ENCODE results near the gene DNAJB1. TPM values are rescaled to one million over a fixed set of nuclear protein-coding genes. Genes with fewer than 3 reads are reported as not detected.
"Not testable (repeated sequence)": the region's sequence is repeated elsewhere in the genome, so short reads cannot be mapped to it uniquely, and the experiment has no call there.

DNAJB1 gene
- total and polyA plus RNA-seq, 2 of the 4 experiments (the other 2 are of a cell fraction), result 88.2 to 95.4 TPM

GRCh38 chr19:14553042-14553938, 35.1 kb upstream of the DNAJB1 start:
- no TSS peak for BruUV-seq (replicated peaks)
- DNase-seq (no peak), ATAC-seq (ENCODE audit: low read depth) (no peak)
- ChIA-PET CTCF (no interaction called here), POLR2A (ENCODE audit: unreplicated experiment) (no interaction called here)
- Histone ChIP-seq H3K4me2 (ENCODE audit: low read depth, low read length) (no peak overlapping the region), H4K5ac (ENCODE audit: low read depth, low read length) (no peak overlapping the region), H2AK5ac (ENCODE audit: low read depth, low read length) (no peak overlapping the region), H4K20me1 (ENCODE audit: insufficient read depth, low read length) (peaks cover 10% of the 10 kb centered on the region), H3K56ac (ENCODE audit: extremely low read depth, insufficient read depth, low read length) (no peak overlapping the region), H2BK120ac (ENCODE audit: low read depth, low read length) (no peak overlapping the region), H3K4me3 (ENCODE audit: insufficient read depth, low read depth, low read length) (no peak overlapping the region), H3K9me3 (ENCODE audit: control insufficient read depth, insufficient read depth, low read length) (no peaks in the 10 kb centered on the region), H4K91ac (ENCODE audit: insufficient read depth, low read depth, low read length) (no peak overlapping the region), H3K9ac (ENCODE audit: low read depth, low read length) (no peak overlapping the region), H4K8ac (ENCODE audit: low read depth in 2 of 2, low read length in 2 of 2) (no peak overlapping the region), H2BK15ac (ENCODE audit: low read depth, low read length) (no peak overlapping the region), H3K79me1 (ENCODE audit: low read depth in 1 of 2, low read length in 2 of 2) (peaks cover 7 to 41% of the 10 kb centered on the region in 2 experiments), H2AK9ac (replicated peaks; ENCODE audit: low read depth, low read length, poor library complexity) (no peak overlapping the region), H3K27me3 (ENCODE audit: control insufficient read depth, insufficient read depth, low read length) (no peaks in the 10 kb centered on the region), H3K14ac (replicated peaks; ENCODE audit: low read depth, low read length) (no peak overlapping the region), H3K23ac (ENCODE audit: low read depth, low read length) (no peak overlapping the region), H3K27ac (ENCODE audit: insufficient read depth, low read length) (no peak overlapping the region), H3K36me3 (ENCODE audit: control insufficient read depth, insufficient read depth, low read length) (no peaks in the 10 kb centered on the region), H3K9me1 (ENCODE audit: insufficient read depth, low read length) (peaks cover 7% of the 10 kb centered on the region), H3K18ac (ENCODE audit: low read depth, low read length) (no peak overlapping the region), H2AFZ (replicated peaks; ENCODE audit: low read length, poor library complexity) (no peak overlapping the region), H3K4ac (ENCODE audit: low read depth, low read length) (no peak overlapping the region), H3K4me1 (ENCODE audit: control insufficient read depth, insufficient read depth, low read length) (peaks cover 6% of the 10 kb centered on the region; the same call in 1 of the 2 replicates), H2BK5ac (ENCODE audit: low read depth, low read length, poor library complexity, severe bottlenecking) (no peak overlapping the region), H2BK20ac (ENCODE audit: low read depth, low read length) (no peak overlapping the region)
- TF ChIP-seq FOS (IDR thresholded peaks at IDR 0.05; ENCODE audit: low read depth, low read length), result no peak
- no peak for TF ChIP-seq MAFK (IDR thresholded peaks at IDR 0.05; ENCODE audit: low read depth, low read length)
- TF ChIP-seq USF2 (IDR thresholded peaks at IDR 0.05; ENCODE audit: low read depth, low read length), result no peak
- no peak for TF ChIP-seq BHLHE40 (IDR thresholded peaks at IDR 0.05; ENCODE audit: low read depth, low read length)
- no peak for TF ChIP-seq RCOR1 (IDR thresholded peaks at IDR 0.05; ENCODE audit: insufficient replicate concordance, low read length)
- no peak for TF ChIP-seq CHD1 (IDR thresholded peaks at IDR 0.05; ENCODE audit: low read depth, low read length)
- in situ Hi-C loops (cut with MboI; ENCODE audit: low sequenced_read_pairs) (loop anchor here (25.0 kb wide), 1 partner anchor 884 kb away; the partner anchor contains the start of gene WIZ), intact Hi-C loops (cut with micrococcal nuclease) (no loop called here), dilution Hi-C loops (cut with HindIII; ENCODE audit: low sequenced_read_pairs, unreplicated experiment) (no loop called here)
- 95% methylated on average over 28 of the region's 35 CpGs; no CpG with 5 or more reads in 1 of the 2 experiments for WGBS, 2 experiments (ENCODE audit: extremely low coverage in 2 of 2, insufficient read length in 1 of 2)

GRCh38 chr19:14552006-14552360, 33.8 kb upstream of the DNAJB1 start:
- ATAC-seq (ENCODE audit: low read depth); H2BK5ac ChIP-seq (ENCODE audit: low read depth, low read length, poor library complexity, severe bottlenecking); H3K9me1 ChIP-seq (ENCODE audit: insufficient read depth, low read length); H2AK5ac ChIP-seq (ENCODE audit: low read depth, low read length); H3K18ac ChIP-seq (ENCODE audit: low read depth, low read length); H4K5ac ChIP-seq (ENCODE audit: low read depth, low read length); H3K9me3 ChIP-seq (ENCODE audit: control insufficient read depth, insufficient read depth, low read length); H3K4me1 ChIP-seq (ENCODE audit: control insufficient read depth, insufficient read depth, low read length); H2BK120ac ChIP-seq (ENCODE audit: low read depth, low read length); H2AK9ac ChIP-seq (replicated peaks; ENCODE audit: low read depth, low read length, poor library complexity); DNase-seq; H3K36me3 ChIP-seq (ENCODE audit: control insufficient read depth, insufficient read depth, low read length); CTCF ChIA-PET; H3K4me2 ChIP-seq (ENCODE audit: low read depth, low read length); H3K27me3 ChIP-seq (ENCODE audit: control insufficient read depth, insufficient read depth, low read length); H2BK15ac ChIP-seq (ENCODE audit: low read depth, low read length); H3K4me3 ChIP-seq (ENCODE audit: insufficient read depth, low read depth, low read length); dilution Hi-C loops (cut with HindIII; ENCODE audit: low sequenced_read_pairs, unreplicated experiment); H3K9ac ChIP-seq (ENCODE audit: low read depth, low read length); H3K56ac ChIP-seq (ENCODE audit: extremely low read depth, insufficient read depth, low read length); H3K27ac ChIP-seq (ENCODE audit: insufficient read depth, low read length); intact Hi-C loops (cut with micrococcal nuclease); H3K14ac ChIP-seq (replicated peaks; ENCODE audit: low read depth, low read length); H3K4ac ChIP-seq (ENCODE audit: low read depth, low read length); H4K91ac ChIP-seq (ENCODE audit: insufficient read depth, low read depth, low read length); BruUV-seq (replicated peaks); POLR2A ChIA-PET (ENCODE audit: unreplicated experiment); H2BK20ac ChIP-seq (ENCODE audit: low read depth, low read length); H3K23ac ChIP-seq (ENCODE audit: low read depth, low read length); H2AFZ ChIP-seq (replicated peaks; ENCODE audit: low read length, poor library complexity); H4K8ac ChIP-seq (ENCODE audit: low read depth in 2 of 2, low read length in 2 of 2): not testable (repeated sequence)
- WGBS, 2 experiments (ENCODE audit: extremely low coverage in 2 of 2, insufficient read length in 1 of 2), result no CpG with 5 or more reads among the region's 8 CpGs
- H4K20me1 ChIP-seq (ENCODE audit: insufficient read depth, low read length), result peaks cover 10% of the 10 kb centered on the region
- in situ Hi-C loops (cut with MboI; ENCODE audit: low sequenced_read_pairs), result loop anchor here (25.0 kb wide), 1 partner anchor 885 kb away; the partner anchor contains the start of gene WIZ
- peaks cover 9 to 37% of the 10 kb centered on the region in 2 experiments for H3K79me1 ChIP-seq (ENCODE audit: low read depth in 1 of 2, low read length in 2 of 2)

All from IMR-90 (cell line).